Neural cell (in vitro differentiated cells): ENCODE data around the gene PRKCE. TPM values are rescaled to one million over a fixed set of nuclear protein-coding genes. Genes with fewer than 3 reads are reported as not detected.

Experiments
- H2AFZ ChIP-seq: fragments of 200-600, 300-800 bp; sonication (generic), shearing (Covaris generic); 2 replicates; pipeline ENCODE4 v1.6.0; 2014; ENCODE audit warnings: low read depth, mild to moderate bottlenecking, antibody characterized with exemption, low read length, moderate library complexity
- H3F3A ChIP-seq: fragments of 200-600 bp; shearing (Covaris generic); 2 replicates; pipeline ENCODE4 v1.6.1; 2016; ENCODE audit warnings: mild to moderate bottlenecking, moderate library complexity, mixed read lengths, antibody characterized with exemption, low read length; ENCODE audit not compliant: insufficient read depth, poor library complexity, severe bottlenecking
- H3K27ac ChIP-seq: fragments of 200-600, 300-800 bp; sonication (generic), shearing (Covaris generic); 2 replicates; pipeline ENCODE4 v1.5.1; 2014; ENCODE audit warnings: mild to moderate bottlenecking, low read length, moderate library complexity
- H3K27me3 ChIP-seq: fragments of 300-800, 200-600 bp; sonication (generic), shearing (Covaris generic); 2 replicates; pipeline ENCODE4 v1.6.0; 2014; ENCODE audit warnings: mild to moderate bottlenecking, low read depth, low read length, moderate library complexity; ENCODE audit not compliant: insufficient read depth
- H3K36me3 ChIP-seq: fragments of 300-800, 200-600 bp; sonication (generic), shearing (Covaris generic); 2 replicates; pipeline ENCODE4 v1.5.1; 2014; ENCODE audit warnings: mild to moderate bottlenecking, antibody characterized with exemption, low read length, moderate library complexity; ENCODE audit not compliant: insufficient read depth
- H3K4me2 ChIP-seq: fragments of 300-800, 200-600 bp; sonication (generic), shearing (Covaris generic); 2 replicates; pipeline ENCODE4 v1.6.0; 2014; ENCODE audit warnings: mild to moderate bottlenecking, low read length
- H3K4me3 ChIP-seq: fragments of 300-800, 200-600 bp; sonication (generic), shearing (Covaris generic); 2 replicates; pipeline ENCODE4 v1.5.1; 2014; ENCODE audit warnings: mild to moderate bottlenecking, low read length, moderate library complexity
- H3K79me2 ChIP-seq: fragments of 200-600 bp; shearing (Covaris generic); replicated peaks from 2 replicates; pipeline ENCODE4 v1.6.0; 2014; ENCODE audit warnings: mild to moderate bottlenecking, low read length, moderate library complexity; ENCODE audit not compliant: insufficient read depth
- H3K9ac ChIP-seq: fragments of 300-800, 200-600 bp; sonication (generic), shearing (Covaris generic); 2 replicates; pipeline ENCODE4 v1.6.1; 2016; ENCODE audit warnings: mild to moderate bottlenecking, low read length, mixed read lengths
- H3K9me2 ChIP-seq: fragments of 200-600 bp; shearing (Covaris generic); 2 replicates; pipeline ENCODE4 v1.6.1; 2016; ENCODE audit warnings: mild to moderate bottlenecking, low read length, mixed read lengths; ENCODE audit not compliant: insufficient read depth
- H3K9me3 ChIP-seq: fragments of 200-600, 300-800 bp; sonication (generic), shearing (Covaris generic); 2 replicates; pipeline ENCODE4 v1.6.1; 2016; ENCODE audit warnings: mild to moderate bottlenecking, mixed run types, low read length, moderate library complexity, mixed read lengths
- H4K20me1 ChIP-seq: fragments of 200-600 bp; shearing (Covaris generic); 2 replicates; pipeline ENCODE4 v1.6.1; 2016; ENCODE audit warnings: mild to moderate bottlenecking, mixed run types; ENCODE audit not compliant: insufficient read depth
- CTCF ChIP-seq: fragments of 450-650 bp; IDR thresholded peaks from 2 replicates; pipeline ENCODE4 v1.5.1; 2014; ENCODE audit warnings: antibody characterized with exemption, mild to moderate bottlenecking, moderate library complexity; ENCODE audit not compliant: poor library complexity, severe bottlenecking
- EP300 ChIP-seq: fragments of 450-650 bp; conservative IDR thresholded peaks from 2 replicates; pipeline ENCODE4 v1.6.1; 2014; ENCODE audit warnings: antibody characterized with exemption, mild to moderate bottlenecking, moderate library complexity; ENCODE audit not compliant: poor library complexity, severe bottlenecking
- EZH2 ChIP-seq: fragments of 200-600, 300-800 bp; shearing (Covaris generic), sonication (generic); IDR thresholded peaks from 2 replicates; pipeline ENCODE4 v1.6.1; 2014; ENCODE audit warnings: antibody characterized with exemption, low read length, borderline replicate concordance, mild to moderate bottlenecking; ENCODE audit not compliant: insufficient read depth, poor library complexity, severe bottlenecking
- MXI1 ChIP-seq: fragments of 450-650 bp; conservative IDR thresholded peaks from 2 replicates; pipeline ENCODE4 v1.6.1; 2014; ENCODE audit warnings: antibody characterized with exemption, mild to moderate bottlenecking; ENCODE audit not compliant: poor library complexity, severe bottlenecking
- POLR2AphosphoS5 ChIP-seq: IDR thresholded peaks from 2 replicates; pipeline ENCODE4 v1.6.1; 2012
- RAD21 ChIP-seq: fragments of 450-650 bp; conservative IDR thresholded peaks from 2 replicates; pipeline ENCODE4 v1.6.1; 2014; ENCODE audit warnings: antibody characterized with exemption, mild to moderate bottlenecking, moderate library complexity
- TAF1 ChIP-seq: IDR thresholded peaks from 2 replicates; pipeline ENCODE4 v1.6.1; 2012; ENCODE audit warnings: low read depth
- polyA plus RNA-seq: library from polyadenylated mRNA; depleted of rRNA; stranded (reverse); fragments of >200 nt; gene quantifications from 2 replicates; pipeline ENCODE4 v1.2.3, GENCODE V29; 2014

PRKCE gene
- polyA plus RNA-seq, 1 donor from 2014 or later, result 5.4 TPM

- Histone ChIP-seq H3K4me3 (no peak overlapping the region), H4K20me1 (no peaks in the 10 kb centered on the region), H3K27me3 (no peaks in the 10 kb centered on the region), H3K27ac (no peak overlapping the region), H3K9me2 (no peaks in the 10 kb centered on the region), H3K79me2 (no peaks in the 10 kb centered on the region), H3K9ac (no peak overlapping the region), H3F3A (no peaks in the 10 kb centered on the region), H3K9me3 (no peaks in the 10 kb centered on the region), H3K4me2 (no peak overlapping the region), H3K36me3 (no peaks in the 10 kb centered on the region), H2AFZ (no peak overlapping the region)
- TF ChIP-seq EP300, result no peak
- no peak for TF ChIP-seq MXI1
- no peak for TF ChIP-seq CTCF
- no peak for TF ChIP-seq POLR2AphosphoS5
- TF ChIP-seq EZH2, result no peak
- TF ChIP-seq TAF1, result no peak
Measured at GRCh38 chr2:46087492-46087891, 436.0 kb downstream of the PRKCE start.

DNA sequence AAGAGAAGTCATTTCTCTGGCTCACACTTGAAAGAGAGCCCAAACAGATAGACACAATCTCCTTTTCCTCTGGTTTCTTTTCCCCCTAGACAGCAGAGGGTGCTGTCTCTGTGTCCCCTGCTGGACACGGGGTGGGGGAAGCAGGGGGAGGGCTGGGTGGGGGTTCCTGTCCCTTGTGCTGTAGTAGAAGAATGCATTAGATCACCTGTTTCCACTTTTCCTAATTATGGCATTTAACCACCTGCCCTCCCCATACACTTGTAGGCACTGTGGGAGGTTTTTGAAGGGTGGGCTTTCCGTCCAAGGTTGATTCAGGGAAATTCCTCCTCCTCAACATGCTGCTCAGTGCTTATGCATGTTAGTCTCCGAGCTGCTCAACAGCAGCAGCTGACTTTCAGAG is 439.5 kb downstream of the PRKCE start:
- Histone ChIP-seq H2AFZ (no peak overlapping the region), H3K27ac (no peak overlapping the region), H3F3A (no peaks in the 10 kb centered on the region), H3K4me2 (no peak overlapping the region), H3K9me3 (no peaks in the 10 kb centered on the region), H3K9me2 (no peaks in the 10 kb centered on the region), H3K4me3 (no peak overlapping the region), H3K79me2 (no peaks in the 10 kb centered on the region), H3K9ac (no peak overlapping the region), H3K27me3 (no peaks in the 10 kb centered on the region), H3K36me3 (no peaks in the 10 kb centered on the region), H4K20me1 (no peaks in the 10 kb centered on the region)
- TF ChIP-seq MXI1 (no peak), EP300 (no peak), RAD21 (no peak)

- Histone ChIP-seq H2AFZ (no peak overlapping the region), H3F3A (no peaks in the 10 kb centered on the region)
Measured at GRCh38 chr2:46091961-46092667, 440.6 kb downstream of the PRKCE start.

More at GRCh38 chr2:46091961-46092667, 440.6 kb downstream of the PRKCE start:
- Histone ChIP-seq H3K9ac (no peak overlapping the region), H3K4me2 (no peak overlapping the region), H3K9me3 (no peaks in the 10 kb centered on the region), H3K4me3 (no peak overlapping the region), H3K79me2 (no peaks in the 10 kb centered on the region), H3K27ac (no peak overlapping the region), H3K36me3 (no peaks in the 10 kb centered on the region), H4K20me1 (no peaks in the 10 kb centered on the region), H3K27me3 (no peaks in the 10 kb centered on the region), H3K9me2 (no peaks in the 10 kb centered on the region)
- no peak for TF ChIP-seq MXI1
- no peak for TF ChIP-seq TAF1
- TF ChIP-seq EZH2, result no peak
